ENCODE measurements around the gene CALCB.

The CALCB gene

GRCh38 chr11:15119352-15119751 lies 46.0 kb downstream of the CALCB start:
- DNase-seq: no peak

- DNase-seq: no peak
Measured at GRCh38 chr11:15119826-15120225, 46.4 kb downstream of the CALCB start.

GRCh38 chr11:15123849-15124248 lies 50.5 kb downstream of the CALCB start:
- no peak for DNase-seq

GRCh38 chr11:15124528-15124927 lies 51.1 kb downstream of the CALCB start:
- DNase-seq: no peak

GRCh38 chr11:15127341-15127740 lies 53.9 kb downstream of the CALCB start:
- no peak for DNase-seq
